Measurements from ENCODE around the gene FBXL3.

DNA sequence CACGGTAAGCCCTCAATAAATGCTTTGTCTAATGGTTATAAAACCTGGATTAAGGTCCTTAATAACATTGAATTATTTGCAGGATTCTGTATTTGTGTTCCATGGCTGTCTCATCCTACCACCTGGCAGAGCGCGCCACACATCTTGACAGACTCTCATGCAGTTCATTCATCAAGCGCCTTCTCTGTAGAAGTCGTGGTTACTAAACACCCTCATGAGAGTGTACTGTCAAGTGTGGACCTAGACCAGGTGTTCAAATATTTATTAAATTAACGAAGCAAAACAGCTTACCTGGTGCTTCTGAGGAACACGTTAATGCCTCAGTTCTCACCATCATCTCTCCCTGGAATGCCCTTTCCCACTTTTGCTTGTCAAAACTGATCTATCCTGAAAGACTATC, 13.1 kb upstream of the FBXL3 start:
- TF ChIP-seq CTCF (IDR thresholded peaks at IDR 0.05) (no peak), POLR2A (IDR thresholded peaks at IDR 0.05) (no peak)

Data from esophagus squamous epithelium (tissue), 4 donors.